GM19023 (cell line): Measurements from ENCODE around the gene SERPINA5.

Experiments
- ATAC-seq: cut with Tn5 transposase; IDR thresholded peaks from one replicate; pipeline ENCODE4 v1.9.1; 2021; ENCODE audit warnings: mild to moderate bottlenecking, moderate library complexity; ENCODE audit not compliant: unreplicated experiment

Gene SERPINA5, protein sequence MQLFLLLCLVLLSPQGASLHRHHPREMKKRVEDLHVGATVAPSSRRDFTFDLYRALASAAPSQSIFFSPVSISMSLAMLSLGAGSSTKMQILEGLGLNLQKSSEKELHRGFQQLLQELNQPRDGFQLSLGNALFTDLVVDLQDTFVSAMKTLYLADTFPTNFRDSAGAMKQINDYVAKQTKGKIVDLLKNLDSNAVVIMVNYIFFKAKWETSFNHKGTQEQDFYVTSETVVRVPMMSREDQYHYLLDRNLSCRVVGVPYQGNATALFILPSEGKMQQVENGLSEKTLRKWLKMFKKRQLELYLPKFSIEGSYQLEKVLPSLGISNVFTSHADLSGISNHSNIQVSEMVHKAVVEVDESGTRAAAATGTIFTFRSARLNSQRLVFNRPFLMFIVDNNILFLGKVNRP

GRCh38 chr14:94581127-94581999, at the start of gene SERPINA5:
Gene SERPINA5 (plus strand): TSS chr14:94581426. CDS start chr14:94587363, 5,937 bp downstream.
- ATAC-seq, result no peak

DNA sequence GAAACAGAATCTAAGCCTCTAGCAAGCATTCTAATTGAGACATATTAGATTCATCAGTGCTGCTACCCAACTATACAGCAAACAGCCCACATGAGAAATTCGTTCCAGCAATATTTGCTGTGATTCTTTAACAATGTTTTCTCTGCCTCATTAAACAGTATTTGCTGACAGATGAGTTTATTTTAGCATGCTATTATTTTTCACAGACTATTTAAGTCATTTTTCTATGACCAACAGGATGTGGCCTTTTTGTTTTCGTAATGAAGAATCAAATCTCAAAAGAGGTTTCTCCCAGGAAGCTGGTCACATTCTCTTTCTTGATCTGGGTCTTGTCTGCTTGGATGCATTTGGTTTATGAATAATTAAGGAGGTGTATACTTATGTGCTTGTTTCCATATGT, 48.8 kb upstream of the SERPINA5 start:
- ATAC-seq, result no peak

- no peak for ATAC-seq
These were observed 45.7 kb upstream of the SERPINA5 start for GRCh38 chr14:94535506-94535905.

- no peak for ATAC-seq
These were observed 44.4 kb upstream of the SERPINA5 start for GRCh38 chr14:94536836-94537235.

GRCh38 chr14:94538070-94538740, 43.0 kb upstream of the SERPINA5 start:
- no peak for ATAC-seq

GRCh38 chr14:94539181-94539580, 42.0 kb upstream of the SERPINA5 start:
- ATAC-seq, result no peak

DNA sequence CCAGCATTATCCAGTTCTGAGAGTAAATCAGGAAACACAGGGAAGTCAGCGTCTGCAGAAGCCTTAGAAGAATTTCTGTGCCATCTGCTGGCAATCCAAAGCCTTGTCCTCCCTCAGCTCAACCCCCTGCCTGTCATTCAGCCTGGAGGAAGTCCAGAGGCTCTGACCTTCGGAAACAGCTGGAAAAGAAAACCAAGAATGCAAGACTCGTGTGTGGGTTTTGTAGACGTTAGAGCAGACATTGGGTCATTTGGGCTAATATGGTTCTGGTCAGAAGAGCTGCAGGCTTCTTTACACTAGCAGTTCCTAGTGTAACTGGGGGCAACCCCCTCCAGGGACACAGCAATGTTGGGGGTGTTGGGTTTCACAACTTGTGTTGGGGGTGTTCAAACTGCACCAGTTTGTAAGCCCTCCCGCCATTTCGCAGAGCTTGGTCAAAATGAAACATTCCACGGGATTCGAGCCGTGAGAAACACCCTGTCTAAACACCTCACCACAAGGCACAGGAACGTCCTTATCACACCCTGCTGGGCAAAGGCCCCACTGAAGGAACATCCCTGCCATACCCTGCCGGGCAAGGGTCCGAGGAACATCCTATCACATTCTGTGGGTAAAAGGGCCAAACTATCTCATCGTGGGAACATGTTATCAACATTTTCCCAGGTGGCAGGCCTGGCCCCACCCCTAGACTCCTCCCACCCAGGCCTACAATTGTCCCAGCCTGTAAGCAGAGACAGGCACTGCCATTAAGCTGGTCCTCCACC, 41.0 kb upstream of the SERPINA5 start:
- ATAC-seq, result no peak

GRCh38 chr14:94541234-94541975, 39.8 kb upstream of the SERPINA5 start:
- ATAC-seq, result no peak

- ATAC-seq, result no peak
These were observed 39.0 kb upstream of the SERPINA5 start for GRCh38 chr14:94542111-94542810.

- no peak for ATAC-seq
These were observed 38.3 kb upstream of the SERPINA5 start for GRCh38 chr14:94542811-94543440.

DNA sequence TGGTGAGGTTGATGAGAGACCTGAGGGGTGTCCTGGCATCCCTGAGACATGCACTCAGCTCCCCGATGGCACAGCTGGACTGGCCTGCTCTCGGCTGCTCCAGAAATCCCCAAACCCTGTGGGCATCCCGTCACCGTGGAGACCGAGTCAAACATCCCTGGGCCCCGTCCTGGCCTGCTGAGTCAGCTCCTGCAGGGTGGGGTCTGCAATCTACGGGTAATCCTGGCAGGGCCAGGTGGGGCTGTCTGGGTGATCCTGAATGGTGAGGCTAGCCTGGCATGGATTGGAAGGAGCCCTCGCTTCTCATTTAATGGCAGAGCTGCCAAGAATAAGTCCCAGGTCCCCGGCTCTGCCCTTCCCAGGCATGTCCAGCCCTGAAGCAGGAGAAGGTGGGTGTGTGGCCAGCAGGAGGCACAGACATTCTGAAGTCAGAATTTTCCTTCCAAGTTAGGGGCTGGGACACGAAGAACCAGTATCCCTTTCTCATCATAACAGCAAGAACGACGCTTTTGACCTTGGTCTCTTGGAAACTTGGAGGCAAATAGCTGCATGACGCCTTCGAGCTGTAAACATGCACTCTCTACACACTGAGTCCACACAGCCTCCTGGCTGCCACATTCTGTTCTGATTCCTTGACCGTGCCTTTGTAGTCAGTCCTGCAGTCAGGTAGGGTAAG, 37.6 kb upstream of the SERPINA5 start:
- no peak for ATAC-seq

GRCh38 chr14:94544726-94545125, 36.5 kb upstream of the SERPINA5 start:
- ATAC-seq, result no peak

GRCh38 chr14:94545131-94545841, 35.9 kb upstream of the SERPINA5 start:
- no peak for ATAC-seq

- ATAC-seq, result no peak
These were observed 34.0 kb upstream of the SERPINA5 start for GRCh38 chr14:94547151-94547680.

GRCh38 chr14:94547726-94548125, 33.5 kb upstream of the SERPINA5 start:
- ATAC-seq, result no peak

- no peak for ATAC-seq
These were observed 32.9 kb upstream of the SERPINA5 start for GRCh38 chr14:94548131-94548998.
